Activated CD8-positive, alpha-beta memory T cell treated with anti-CD3 and anti-CD28 coated beads, Interleukin-2, amount 50 U/mL, for 48 hours (primary cell): ENCODE measurements around the gene PIK3R6.
"Not testable (repeated sequence)": the region's sequence is repeated elsewhere in the genome, so short reads cannot be mapped to it uniquely, and the experiment has no call there.

ENCODE experiments used
- DNase-seq: peaks from one replicate; pipeline ENCODE4 v3.0.0-alpha.2; 2020

The PIK3R6 gene

DNA sequence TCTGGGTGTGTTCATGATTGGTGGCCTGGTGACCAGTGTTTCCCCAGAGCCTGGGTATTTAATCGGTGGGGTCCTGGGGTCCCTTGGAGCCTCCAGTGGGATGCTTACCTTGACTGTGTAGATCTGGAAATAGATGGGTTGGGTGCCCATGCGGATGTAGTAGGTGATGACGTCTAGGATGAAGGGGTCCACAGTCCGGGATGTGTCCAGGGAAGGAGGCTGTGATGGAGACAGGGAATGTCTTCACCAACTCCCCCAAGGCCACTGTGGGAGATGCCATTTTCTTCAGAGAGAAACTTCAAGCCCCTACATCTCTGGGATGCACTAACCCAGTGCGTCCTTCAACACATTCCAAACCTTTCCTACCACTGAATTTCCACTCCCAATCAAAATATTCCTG, 44.2 kb downstream of the PIK3R6 start:
- DNase-seq, result no peak

DNA sequence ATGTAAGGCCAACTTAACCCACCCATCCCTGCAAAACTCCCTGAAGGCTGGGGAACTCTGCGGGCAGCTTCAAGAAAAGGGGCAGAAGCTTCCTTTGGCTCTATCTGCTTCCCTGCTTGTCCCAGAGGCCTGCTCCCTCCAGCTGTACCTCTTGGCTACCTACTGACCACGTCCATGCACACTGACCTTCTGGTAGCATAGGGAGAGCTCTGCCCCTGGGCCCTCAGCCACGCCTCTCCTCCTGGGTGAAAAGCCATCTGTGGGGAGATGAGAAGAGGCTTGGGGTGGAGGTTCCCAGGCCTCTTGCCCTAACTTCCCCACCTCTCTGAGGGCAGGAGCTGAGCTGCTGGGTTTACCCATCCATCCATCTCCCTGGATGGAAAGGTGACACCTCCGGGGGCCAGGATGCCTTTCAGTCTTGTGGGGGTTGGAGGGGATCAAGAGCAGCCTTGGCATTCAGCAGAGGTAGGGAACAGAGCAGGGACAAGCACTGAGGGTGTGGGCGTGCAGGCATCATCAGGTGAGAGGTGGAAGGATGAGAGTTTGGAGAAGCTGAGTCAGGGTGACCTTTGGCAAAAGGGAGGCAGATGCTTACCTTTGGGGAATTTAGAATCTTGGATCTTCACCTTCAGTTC, 45.0 kb downstream of the PIK3R6 start:
- DNase-seq, result peak; percentile 17

DNA sequence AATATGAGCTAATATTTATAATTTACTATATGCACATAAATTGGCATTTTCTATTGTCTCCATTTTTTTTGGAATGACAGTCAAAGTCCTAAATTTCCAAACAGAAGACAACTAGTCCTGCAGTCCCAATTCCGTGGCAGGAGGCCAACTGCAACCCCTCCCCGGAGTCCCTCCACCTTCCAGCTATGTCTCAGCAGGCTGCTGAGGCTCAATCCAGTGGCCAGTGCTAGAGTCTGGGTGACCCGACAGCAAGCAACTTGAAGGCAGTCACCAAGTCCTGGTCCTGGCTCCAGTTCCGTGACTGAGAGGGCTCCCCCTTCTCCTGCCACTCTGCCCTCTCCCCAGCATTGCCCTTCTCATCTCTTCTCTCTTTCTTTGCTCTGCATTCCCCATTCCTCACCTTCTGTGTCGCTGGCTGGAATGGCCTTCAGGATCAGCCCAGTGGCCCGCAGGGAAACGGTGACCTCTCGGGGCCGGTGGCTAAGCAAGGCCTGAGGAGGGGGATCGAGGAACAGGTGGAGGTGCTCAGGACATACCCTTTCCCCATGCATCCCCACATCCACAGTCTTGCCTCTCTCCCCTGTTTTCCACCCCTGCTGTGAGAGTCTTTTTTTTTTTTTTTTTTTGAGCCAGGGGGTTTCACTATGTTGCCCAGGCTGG, 45.9 kb downstream of the PIK3R6 start:
- peak; percentile 23 for DNase-seq

DNA sequence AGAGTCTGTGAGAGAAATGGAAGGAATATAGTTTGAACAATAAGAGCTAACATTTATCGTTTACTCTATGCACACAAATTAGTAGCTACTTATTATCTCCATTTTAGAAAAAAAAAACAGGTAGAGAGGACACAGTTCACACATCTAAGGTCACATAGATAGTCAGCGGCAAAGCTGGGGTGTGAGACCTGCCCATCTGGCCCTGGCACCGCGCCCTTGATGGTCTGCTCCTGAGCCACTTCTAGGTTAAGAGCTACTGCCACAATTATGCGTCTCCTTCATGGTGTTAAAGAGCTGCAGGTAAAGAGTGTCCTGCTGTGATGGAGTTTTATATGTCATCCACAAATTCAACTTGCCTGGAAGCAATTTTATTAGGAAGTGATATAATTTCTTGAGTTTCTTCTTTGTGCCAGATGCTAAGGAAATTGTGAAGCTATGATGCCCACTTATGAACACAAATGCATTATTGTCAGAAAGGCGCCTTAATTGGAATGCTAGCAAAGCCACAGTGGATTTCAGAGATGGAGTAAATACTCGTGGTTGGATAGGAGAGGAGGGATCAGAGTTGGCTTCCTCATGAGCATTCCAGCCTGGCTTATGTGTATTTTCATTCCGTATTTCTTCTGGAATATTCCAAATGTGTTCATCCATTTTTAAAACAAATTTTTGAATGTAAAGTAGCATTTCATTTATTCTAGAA, 47.0 kb downstream of the PIK3R6 start:
- DNase-seq, result no peak

DNA sequence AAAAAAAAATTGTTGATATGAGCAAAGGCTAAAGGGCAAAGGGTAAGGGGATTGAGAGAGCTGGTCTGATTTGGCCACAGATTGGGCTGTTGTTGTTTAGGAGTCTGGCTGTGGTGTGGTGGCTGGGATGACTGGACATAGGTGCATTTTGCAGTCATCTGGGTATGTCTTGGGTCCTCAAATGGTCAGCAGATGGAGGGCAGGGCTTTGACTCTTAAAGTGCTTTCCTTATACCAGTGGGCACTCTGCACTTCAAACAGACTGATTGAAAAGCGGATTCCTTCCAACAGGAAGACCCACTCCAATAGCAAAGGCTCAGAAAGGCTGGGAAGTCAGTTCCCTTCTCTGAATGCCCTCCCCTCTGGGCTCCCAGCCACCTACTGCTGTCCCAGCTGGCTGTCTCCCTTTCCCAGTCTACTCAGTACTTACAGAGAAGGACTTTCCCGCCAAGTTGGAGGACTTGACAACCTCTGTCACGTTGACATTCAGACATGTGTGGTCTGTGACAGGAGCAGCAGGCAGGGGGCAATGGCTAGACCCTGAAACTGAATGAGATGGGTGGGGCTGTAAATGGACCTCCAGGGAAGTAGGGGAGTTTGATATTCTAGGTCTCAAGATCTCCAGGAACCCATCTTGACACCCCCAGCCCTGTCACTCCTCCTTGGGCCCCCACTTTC, 48.7 kb downstream of the PIK3R6 start:
- DNase-seq, result peak; percentile 40

DNA sequence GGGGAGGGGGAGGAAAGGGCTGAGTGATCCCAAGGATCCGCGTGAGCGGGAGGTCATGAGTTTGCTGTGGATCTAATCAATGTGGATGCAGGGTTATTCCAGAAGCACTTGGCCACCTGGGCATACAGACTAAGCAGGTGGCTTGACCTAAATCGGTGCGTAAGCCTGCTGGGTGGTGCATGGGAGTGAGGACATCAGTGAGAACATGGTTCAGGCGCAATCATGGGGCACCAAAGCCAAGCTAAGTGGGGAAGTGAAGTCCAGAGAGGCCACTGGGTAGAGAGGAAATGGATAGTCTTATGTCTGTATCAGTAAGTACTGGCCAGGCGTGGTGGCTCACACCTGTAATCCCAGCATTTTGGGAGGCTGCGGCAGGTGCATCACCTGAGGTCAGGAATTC, 49.4 kb downstream of the PIK3R6 start:
- DNase-seq, result peak; percentile 35

DNA sequence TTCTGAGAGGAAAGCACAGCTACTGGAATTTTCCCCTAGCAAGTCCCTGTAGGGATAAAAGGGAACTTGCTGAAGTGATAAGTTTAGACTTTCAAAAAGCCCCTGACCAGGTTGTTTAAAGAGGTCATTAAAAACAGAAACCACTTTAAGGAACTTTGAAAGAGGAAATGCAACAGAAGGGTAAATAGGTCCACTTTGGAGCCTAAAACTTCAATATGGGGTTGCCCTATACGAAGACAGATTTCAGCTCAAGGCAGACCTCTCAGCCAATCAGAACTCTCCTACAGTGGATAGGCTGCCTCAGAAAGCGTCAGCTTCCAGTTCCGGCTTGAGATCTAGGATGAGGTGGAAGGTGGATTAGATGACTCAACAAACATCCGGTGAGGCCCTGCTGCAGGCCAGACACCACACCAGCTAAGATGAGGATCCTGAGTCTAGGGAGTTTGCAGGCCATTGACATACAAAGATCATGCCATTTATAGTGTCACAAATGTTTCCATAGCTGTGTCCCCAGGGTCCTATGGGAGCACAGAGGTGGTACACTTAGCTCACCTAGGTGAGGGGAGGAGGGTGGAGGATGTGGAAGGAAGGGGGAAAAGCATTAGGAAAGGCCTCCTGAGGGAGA, 60.4 kb downstream of the PIK3R6 start:
- no peak for DNase-seq

DNA sequence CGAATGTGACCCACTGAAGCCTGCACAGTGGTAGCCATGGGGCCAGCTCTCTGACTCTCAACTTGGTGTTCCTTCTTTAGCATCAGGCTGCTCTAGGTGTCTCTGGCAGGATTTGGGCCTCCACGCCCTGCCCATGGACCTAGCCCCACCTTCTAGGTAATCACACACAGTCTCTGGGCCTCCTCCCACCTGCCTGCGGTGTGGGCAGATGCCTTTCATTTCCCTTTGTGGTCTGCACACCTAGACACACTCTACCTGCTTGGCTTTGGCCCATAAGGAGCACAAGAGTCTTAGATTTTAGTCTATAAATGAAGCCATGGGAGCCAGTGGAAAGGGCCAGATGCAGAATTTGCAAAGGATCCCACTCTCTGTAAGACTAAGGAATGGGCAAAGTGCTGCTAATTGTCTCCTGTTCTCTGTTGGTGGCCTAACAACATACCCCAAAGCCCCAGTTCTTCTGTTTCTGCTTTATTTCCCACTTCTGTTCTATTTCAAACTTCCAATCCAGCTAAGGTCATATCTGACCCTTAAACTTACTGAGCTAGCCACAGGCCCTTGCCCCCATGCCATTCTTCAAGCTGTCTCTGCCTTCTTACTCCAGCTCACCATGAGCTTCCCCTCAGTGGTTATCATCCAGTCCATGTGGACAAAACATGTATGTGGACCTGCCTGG, 61.1 kb downstream of the PIK3R6 start:
- no peak for DNase-seq

DNA sequence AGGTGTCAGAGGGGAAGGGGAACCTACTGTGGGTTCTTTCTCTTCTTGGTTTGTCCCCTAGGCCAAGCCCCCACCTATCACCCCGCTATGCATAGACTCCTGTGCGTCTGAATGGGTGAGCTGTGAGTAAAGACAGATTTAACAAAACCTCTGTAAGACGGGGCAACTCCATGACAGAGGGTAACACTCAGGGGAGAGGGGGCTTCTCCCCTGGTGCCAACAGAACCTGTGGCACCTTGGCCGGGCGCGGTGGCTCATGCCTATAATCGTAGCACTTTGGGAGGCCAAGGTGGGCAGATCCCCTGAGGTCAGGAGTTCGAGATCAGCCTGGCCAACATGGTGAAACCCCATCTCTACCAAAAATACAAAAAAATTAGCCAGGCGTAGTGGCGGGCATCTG, 62.1 kb downstream of the PIK3R6 start:
- DNase-seq, result not testable (repeated sequence)

DNA sequence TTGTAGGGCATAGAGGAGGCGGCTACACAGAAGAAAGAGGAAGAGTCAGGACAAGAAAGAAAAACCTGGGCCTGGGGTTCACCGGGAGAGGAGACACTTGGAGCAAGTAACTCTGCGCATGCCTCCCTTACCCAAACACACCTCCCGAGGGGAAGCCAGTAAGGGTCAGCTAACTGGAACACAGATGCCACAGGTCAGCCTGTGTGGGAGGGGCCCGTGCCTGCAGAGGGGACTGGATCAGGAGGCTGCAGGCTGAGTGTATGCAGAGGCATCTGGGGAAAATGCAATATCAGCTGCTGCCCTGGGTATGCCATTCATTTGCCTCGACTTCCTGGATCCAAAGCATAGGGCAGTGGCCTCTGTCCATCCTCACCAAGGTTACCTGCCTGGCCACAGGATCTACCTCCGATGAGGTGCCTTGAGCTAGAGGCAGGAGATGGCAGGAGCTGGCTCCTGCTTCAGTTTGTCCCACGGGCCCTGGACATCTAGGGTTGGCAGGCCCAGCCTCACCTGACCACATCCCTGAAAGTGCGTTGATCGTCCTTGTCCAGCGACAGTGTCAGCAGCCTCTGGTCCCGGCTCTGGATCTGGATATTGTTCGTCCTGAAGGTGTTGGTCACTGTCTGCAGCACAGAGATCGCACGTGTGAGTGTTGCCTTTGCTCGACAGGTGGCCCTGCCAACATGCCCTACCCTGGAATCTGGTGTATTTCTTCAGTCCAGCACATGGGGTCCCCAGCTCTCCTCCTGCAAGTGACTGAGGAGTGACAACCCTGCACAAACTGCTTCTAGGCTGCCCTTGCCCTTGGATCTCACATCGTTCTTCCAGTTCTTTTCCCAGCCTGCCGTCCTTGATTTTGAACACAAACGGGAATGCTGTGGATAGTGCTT, 63.7 kb downstream of the PIK3R6 start:
- no peak for DNase-seq

DNA sequence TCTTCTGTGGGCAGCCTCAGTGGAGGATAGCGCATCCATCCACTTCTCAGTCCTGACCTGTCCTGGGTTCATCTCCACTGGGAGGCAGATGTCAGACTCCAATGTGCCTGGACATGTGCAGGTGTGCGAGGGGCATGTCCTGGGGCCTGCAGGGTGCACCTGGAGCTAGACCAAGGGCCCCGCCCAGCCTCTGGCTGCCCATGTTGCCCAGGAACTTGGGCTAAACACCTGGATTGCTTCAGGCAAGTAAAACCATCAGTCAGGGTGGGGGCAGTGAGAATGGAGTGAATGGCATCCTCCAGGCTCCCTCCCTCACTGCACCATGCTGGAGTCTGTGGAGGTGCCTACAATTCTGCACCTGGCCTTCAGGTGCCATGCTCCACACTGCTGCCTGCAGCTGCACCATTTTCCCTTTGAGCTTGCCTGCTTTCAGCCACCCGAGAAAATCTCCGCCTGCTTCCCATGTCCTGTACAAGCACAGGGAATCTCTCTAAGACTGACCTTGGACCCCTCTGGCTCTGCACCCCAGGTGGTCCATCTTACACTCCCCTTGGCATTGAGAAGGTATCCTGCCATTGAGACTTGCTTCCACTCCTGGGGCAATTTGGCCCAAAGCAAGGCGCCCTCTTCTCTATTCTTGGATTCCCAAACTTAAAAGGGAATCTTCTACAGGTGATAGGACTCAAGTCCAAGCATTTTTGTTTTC, 66.2 kb downstream of the PIK3R6 start:
- no peak for DNase-seq

DNA sequence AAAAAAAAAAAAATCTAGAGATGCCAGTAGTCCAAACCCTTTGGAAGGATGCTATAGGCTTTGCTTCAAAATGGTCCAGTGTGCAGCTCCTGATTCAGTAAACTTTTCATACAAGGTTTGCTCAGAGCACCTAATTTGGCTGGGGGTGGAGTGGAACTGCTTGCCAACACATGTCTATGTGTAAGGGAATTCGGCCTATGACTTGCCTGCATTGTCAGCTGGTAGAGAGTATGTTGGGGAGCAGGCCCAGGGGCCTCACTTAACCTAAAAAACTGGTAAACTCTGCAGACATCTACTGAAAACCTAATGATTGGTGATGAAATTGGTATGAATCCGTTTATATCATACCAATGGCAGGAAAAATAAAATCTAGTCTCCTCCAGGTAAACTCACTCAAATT, 66.8 kb downstream of the PIK3R6 start:
- no peak for DNase-seq

DNA sequence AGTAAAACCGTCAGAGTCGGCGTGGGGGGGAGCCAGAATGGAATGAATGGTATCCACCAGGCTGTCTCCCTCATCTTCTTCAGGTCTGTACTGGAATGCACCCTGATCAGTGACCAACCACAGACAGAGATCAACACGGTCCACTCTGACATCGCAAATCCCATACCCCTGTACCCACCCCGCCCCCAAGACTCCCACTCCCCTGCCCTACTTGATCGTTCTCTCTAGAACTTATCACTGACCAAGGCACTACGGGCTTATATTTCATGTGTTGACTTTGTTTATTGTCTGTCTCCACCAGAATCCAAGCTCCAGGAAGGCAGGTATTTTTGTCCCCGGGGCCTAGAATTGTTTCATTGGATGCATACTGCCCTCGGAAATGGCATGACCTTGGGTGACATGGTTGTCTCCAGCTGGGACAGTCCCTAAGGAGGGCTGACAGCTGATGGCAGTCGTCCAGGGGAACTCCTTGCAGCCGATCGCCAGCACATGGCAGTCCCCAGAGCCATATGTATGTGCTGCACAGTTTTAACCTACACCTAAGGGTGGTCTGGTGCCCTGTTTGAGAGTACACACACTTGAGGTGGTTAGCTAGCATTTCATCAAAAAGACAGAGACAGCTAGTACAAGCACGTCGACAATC, 67.8 kb downstream of the PIK3R6 start:
- DNase-seq, result no peak

DNA sequence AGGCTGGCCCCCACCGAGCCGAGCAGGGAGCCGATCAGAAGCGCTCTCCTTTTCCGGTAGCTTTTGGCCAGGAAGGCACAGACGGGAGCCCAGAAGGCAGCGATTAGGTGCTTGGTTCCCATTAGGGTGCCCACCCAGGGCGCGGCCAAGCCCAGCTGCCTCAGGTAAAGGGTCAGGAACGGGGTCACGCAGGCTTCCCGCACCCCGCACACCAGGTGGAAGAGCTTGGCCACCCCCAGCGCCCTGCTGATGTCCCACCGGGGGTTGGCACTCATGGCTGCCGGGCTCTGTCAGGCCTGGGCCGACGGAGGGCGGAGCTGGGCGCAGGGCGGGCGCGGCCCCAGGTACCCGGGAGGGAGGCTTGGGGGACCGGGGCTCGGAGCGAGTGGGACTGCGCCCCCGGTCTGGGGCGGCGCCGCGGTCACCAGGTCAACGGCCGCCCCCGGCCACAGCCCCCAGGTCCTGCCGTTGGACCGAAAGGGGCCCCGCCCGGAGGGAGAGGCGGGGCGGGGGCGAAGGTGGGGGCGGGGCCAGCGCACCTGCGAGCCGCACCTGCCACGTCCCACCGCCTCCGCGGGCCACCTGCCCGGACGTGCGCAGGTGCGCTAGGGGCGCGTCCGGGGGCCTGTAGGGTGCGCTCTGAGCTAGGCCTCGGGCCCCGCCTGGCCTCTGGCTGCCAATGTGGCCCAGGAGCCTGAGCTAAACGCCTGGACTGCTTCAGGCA, 68.5 kb downstream of the PIK3R6 start, which contains the start of gene MFSD6L:
MFSD6L (minus strand) TSS at position 520 of the 724 bp plus-strand sequence; CDS start at position 275, 245 bp downstream.
- no peak for DNase-seq

DNA sequence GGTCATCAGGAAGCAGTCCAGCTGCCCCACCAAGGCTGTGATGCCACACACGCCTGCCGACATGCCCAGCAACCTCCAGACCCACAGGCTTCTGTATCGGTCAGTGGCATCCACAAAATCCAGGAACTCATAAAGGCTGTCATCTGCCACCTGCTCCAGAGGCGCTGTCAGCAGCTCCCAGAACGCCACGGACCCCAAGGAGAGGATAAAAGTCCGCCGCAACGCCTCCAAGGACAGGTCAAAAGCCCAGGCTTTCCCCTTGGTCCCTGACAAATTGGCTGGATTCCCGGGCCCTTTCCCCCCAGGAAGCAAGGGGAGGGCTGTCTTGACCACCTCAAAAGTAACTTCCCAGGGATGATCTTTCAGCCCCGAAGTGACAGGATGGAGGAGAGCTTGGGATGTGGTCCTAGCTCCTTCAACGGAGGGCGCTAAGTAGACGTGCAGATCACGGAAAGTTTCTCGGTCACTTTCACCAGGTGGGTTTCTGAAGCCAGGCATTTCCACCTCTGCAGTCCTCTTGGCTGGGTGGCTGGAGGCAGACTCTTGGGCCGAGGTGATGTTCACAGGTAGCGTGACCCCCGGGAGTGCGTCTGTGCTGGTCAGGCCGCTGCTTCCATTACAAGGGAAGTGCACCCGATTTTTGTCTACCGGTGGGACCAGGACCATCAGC, 69.2 kb downstream of the PIK3R6 start:
- DNase-seq, result no peak

DNA sequence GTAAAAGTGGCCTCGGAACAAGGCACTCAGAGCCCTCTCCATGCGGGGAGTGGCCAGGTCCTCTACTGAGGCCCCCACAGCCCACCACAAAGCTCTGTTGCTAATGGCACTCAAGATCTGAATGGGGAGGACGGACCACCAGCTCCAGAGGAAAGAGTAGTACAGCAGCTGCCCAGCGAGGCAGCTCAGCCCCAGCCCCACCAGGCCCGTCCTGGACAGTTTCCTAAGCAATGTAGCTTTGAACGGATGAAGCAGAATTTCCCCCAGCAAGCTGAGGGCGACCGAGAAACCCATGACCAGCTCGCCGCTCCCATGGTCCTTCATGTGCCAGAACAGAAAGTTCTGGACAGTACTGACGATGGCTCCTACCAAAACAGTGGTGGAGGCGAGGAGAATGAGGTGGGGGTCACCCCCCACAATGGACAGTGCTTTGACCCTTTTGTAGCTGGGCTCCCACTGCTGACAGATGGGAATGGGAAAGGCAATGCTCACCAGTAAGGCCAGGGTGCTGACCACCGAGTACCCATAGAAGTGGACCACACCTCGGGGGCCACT, 69.8 kb downstream of the PIK3R6 start:
- DNase-seq, result no peak

DNA sequence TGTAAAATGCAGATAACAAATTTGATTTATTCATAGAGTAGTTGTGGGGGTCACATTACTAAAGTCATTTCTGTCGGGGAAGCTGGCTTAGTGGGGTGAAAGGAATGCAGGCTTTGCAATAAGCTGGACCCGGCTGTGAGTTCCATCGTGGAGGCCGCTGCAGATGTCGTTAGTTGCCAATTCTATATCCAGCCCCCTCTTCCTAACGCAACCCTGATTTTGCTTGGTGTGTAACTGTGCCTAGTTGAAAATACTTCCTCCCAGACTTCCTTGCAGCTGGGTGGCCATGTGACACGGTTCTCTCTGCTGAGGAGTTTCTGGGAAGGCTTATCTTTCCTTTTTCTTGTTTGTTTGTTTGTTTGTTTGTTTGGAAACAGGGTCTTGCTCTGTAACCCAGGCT, 72.8 kb downstream of the PIK3R6 start:
- DNase-seq, result no peak

DNA sequence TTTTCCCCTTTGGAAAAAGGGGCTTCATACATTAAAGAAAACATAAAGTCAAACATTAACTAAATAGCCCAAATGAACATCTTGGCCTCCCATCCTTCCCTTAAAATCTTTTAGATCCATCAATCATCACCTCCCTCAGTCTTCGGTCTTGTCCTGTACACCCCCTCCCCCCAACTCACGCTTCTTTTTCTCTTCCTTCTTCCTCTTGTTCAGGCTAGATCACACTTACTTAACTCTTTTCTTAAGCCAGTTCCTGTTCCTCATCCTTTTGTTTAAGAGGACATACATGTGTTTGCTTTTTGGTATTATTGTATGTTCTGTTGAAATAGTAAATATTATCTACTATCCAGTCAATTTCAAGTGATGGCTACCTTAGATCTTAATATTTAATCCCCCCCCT, 73.8 kb downstream of the PIK3R6 start:
- no peak for DNase-seq

DNA sequence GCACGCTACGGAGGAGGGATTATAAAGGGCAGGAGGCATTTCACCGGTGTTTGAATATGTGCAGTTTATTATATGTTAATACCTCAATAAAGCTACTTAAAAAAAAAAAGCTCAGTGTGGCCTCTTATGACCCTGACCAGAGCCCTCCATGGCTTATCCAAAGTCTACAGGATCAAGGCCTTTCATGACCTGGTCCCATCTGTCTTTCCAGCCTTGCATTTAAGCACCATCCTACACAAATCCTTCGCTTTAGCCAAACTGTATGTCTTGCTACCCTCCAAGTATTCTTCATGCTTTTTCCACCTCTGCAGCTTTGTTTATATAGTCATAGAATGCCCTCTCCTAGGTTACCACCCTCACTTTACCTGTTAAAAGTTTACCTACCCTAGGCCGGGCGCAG, 74.8 kb downstream of the PIK3R6 start:
- DNase-seq, result no peak
